GM19455 (cell line): Measurements from ENCODE around the gene CPLX1.

Experiments used
- ATAC-seq: cut with Tn5 transposase; IDR thresholded peaks from one replicate; pipeline ENCODE4 v1.9.1; 2021; ENCODE audit not compliant: unreplicated experiment

Gene CPLX1

DNA sequence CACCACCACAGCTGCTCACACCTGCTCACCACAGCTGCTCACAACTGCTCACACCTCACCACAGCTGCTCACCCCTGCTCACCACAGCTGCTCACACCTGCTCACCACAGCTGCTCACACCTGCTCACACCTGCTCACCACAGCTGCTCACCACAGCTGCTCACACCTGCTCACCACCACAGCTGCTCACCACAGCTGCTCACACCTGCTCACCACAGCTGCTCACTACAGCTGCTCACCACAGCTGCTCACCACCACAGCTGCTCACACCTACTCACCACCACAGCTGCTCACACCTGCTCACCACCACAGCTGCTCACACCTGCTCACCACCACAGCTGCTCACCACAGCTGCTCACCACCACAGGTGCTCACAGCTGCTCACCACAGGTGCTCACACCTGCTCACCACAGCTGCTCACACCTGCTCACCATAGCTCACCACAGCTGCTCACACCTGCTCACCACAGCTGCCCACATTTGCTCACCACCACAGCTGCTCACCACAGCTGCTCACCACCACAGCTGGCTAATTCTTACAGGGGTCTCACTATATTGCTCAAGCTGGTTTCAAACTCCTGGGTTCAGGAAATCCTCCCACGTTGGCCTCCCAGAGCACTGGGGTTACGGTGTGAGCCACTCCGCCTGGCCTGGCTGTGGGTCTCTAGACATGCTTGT is 30.4 kb upstream of the CPLX1 start:
- no peak for ATAC-seq

DNA sequence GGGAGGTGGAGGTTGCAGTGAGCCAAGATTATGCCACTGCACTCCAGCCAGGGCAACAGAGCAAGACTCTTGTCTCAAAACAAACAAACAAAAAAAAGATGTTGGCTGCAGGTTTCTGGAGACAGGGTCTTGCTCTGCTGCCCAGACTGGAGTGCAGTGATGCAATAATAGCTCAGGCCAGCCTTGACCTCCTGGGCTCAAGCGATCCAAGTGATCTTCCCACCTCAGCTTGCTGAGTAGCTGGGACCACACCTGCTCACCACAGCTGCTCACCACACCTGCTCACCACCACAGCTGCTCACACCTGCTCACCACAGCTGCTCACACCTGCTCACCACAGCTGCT is 29.9 kb upstream of the CPLX1 start:
- no peak for ATAC-seq

DNA sequence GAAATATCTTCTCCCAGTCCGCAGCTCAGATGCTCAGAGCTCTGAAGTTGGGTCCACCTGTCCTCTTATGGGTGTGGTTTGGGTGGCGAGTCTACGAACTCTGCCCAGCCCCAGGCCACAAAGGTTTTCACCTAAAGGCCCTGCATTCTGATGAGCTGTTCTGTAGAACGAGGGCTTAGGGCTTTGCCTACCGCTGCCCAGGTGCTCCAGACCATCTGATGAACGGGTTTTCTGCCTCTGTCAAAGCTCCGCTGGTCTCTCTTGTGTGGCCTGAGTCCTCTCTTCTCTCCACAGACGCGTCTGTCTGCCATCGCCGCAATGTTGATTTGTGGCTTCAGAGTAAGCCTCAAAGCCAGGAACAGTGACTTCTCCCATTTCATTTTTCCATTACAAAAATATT is 28.4 kb upstream of the CPLX1 start:
- ATAC-seq = no peak

DNA sequence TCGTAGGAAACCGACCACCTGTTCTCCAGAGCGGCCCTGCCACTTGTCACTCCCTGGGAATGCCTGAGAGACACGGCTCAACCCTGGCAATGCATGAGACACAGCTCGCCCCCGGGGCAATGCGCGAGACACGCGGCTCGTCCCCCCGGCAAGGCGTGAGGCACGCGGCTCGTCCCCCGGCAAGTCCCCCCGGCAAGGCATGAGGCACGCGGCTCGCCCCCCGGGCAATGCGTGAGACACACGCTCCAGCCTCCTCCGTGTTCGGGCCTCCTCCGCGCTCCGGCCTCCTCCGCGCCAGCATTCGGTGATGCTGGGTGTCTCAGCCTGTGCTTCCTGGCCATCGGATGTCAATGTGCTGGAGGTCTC is 27.5 kb upstream of the CPLX1 start:
- no peak for ATAC-seq

DNA sequence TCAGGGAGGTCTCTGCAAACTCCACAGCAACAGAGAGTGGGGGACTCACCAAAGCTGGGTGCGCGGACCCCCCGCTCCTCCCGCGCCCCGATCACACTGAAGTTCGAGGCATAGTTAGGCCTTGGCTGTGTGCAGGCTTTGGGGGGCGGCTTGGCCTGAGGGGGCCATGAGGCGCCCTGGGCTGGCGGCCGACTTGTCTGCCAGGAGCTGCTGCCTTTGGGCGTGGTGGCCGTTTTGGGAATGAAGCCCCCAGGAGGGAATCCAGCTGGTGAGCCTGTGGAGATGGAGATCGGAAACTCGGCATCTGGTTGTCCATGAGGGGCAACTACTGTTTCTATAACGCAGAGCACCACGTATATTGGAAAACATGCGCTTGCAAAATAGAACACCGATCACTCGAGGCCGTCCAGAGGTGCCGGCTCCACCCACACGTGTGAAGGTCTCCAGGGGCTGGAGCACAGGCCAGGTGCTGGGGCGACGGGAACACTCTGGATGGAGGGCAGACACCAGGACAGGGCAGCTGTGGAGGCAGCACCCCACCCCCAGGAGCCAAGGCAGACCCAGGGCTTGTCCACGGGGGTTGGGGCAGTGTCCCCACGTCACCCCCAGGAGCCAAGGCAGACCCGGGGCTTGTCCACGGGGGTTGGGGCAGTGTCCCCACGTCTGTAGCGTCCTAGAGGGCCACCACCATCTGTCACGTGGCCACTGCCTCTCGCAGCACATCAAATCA is 25.9 kb upstream of the CPLX1 start:
- no peak for ATAC-seq

DNA sequence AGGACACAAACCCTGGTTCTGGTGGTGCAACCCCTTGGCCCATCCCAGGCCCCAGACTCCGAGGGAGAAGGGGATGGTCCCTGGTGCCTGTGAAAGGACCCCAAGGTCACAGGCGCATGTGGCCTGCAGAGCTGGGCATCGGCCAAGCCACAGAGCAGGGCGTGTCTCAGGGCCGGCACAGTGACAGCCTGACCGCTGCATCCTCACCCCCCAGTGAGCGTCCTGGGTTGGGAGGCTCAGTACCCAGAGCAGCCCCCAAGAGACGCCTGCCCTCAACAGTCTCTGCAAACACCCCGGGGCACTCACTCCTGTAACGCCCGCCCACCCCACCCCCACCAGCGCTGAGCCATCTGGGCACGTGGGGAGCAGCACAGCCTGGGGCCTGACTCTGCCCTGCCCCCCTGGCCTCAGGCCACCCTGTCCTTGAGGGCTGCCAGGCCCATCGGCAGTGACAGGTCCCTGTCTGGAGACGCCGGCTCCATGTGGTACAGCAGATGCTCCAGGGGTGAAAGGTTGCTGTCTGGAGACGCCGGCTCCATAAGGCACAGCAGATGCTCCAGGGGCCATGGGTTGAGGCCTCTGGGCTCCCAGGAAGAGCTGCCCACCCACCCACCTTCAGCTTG is 24.5 kb upstream of the CPLX1 start:
- ATAC-seq = no peak

DNA sequence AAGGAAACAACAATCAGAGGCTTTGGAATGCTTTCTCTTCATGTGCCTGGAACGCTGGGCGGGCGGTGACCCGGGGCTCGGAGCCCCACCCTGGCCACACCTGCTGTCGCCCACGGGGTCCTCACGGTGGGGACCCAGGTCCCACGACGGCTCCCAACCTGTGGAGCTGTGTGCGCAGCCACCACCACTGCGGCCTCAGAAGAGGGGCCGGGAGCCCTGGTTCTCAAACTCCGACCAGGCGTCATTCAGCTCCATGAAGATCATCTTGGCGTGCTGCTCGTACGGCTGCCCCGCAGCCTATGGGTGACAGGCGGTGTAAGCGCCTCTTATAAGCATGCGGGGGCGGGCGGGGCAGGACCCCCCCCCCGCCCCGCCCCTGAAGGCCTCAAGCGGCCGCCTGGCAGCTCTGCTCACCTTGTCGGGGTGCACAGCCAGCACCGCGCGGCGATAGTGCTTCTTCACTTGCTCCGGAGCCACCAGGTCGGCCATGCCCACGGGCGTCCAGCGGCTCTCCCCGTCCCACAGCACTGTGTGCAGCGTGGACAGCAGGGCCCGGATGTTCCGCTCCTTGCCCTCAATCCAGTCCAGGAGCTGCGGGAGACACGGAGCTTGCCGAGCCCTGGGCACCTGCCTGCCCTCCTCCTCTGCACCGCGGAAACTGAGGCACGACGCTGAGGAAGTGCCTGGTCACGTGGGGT is 23.7 kb upstream of the CPLX1 start:
- ATAC-seq = no peak

DNA sequence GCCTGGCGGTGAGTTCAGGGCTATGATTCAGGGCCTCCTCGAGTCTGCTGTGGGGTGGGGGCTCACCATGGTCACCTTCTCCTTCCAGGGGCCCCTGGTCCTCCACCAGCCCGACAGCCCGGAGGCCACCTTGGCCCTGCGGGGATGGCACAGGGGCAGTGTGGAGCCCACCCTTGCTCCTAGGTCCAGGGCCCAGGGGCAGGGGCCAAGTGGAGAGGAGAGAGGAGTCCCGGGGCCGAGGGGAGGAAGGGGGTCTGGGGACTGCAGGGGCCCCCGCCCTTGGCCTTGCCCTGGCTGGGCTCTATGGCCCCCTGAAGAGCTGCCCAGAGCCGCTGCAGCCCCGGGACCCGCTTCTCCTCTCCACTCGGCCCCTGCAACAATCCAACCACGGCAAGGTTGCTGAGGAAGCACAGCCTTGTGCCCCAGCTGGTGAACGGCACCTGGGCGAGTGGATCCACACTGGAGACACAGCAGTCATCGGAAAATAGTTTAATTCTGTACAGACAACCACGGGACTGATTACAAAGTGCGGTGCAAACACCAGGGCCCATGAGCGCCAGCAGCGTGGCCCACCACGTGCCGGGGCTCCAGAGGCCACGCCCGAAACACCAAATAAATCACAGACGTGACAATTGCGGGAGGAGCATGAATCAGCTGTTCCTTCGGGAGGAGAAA is 23.0 kb upstream of the CPLX1 start:
- no peak for ATAC-seq

DNA sequence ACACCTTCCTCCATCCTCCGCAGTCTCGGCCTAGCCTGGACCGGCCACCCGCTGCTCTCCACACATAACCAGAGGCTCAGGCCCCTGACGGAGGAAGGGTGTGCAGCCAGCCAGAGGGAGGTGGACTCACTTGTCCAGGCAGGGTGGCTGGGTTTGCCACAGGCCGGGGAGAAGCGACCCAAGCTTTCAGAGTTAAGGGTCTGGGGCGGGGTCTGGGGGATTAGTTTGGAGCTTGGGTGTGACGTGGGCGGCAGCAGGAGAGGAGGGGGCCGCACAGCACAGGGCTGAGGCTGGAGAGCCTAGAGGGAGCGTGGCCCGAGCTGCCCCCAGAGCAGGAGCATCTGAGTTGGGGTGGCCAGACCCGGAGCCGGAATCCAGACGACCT is 22.4 kb upstream of the CPLX1 start:
- ATAC-seq = no peak

DNA sequence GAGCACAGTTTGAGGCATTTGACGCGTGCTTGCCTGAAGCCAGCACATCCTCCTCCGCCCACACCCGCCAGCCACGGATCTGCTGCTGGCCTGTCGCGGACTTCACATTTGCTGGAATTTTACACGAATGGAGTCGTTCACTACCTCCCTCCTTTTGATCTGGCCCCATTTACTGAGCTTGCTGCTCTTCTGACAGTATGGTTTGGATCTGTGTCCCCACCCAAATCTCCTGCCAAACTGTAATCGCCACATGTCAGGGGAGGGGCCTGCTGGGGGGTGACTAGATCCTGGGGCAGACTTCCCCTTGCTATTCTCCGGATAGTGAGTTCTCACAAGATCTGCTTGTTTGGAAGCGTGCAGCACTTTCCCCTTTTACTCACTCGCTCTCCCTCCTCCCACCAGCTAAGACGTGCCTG is 19.9 kb upstream of the CPLX1 start:
- no peak for ATAC-seq

DNA sequence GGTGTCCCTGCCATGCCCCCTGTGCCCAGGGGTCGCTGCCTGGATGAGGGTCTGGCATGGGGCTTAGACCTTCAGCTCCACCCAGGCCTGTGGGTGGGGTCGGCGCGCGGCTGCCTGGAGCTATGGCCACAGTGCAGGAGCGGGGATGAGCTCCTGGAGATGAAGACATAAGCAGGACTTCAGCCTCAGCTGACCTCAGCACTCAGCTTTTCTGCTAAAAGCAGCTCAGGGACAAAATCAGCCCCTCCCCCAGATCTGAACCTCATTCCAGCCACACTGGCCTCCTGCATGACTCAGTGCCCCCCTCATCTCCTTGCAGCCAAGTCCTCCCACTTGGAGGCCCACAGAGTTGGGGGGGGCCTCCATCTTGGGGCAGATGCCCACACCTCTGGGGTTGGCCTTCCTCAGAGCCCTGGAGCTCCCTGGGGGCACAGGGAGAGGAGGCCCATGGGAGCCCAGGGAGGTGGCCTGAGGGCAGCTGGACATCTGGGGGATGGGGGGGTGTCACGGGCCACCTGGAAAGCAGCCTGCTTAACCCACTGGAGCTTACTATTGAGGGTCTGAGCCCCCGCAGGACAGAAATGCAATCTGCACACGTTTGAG is 19.4 kb upstream of the CPLX1 start:
- no peak for ATAC-seq

DNA sequence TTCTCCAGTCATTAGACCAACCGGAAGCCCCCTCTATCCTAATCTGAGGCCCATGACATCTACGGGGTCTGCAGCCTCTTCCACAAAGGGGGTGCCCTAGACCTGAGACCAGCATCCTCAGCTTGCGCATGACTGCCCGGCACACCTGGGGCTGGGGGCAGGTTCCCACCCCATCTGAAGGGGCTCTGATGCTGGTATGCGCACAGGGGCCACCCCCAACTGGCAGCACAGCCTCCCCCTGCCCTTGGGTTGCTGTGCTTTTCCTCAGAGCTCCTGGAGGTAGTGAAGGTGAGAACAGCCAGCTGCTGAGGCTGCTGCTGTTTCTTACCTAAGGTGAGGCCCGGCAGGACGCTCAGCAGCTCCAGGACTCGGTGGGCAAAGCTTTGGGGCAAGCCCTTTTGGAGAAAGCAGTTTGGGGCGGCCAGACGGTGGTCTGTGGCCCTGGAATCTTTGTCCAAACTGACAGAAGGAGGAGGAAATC is 18.9 kb upstream of the CPLX1 start:
- no peak for ATAC-seq

DNA sequence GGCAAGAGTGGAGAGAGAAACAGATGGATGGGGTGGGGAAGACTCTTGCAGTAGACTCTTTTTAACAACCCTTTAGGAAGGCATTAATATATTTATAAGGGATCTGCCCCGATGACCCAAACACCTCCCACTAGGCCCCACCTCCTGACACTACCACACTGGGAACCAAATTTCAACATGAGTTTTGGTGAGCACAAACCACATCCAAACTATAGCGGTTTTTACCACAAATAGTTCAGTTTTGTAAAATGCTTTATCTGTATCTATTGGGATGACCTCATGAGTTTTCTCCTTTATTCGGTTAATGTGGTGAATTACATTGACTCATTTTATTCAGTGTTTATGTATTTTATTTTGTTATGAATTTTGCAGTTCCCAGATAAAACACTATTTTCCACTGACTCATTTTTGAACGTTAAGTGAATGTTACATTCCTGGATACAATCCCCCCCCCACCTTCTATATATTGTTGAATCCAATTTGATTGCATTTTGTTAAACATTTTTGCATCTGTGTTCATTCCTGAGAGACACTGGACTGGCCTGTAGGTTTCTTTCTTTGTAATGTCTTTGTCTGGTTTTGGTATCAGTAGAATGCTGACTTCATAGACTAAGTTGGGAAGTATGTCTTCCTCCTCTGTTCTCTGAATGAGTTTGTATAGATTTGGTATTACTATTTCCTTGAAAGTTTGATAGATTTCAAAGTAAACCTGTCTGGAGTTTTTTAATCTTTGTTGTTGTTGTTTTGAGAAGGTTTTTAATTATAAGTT is 13.9 kb upstream of the CPLX1 start:
- ATAC-seq = no peak

DNA sequence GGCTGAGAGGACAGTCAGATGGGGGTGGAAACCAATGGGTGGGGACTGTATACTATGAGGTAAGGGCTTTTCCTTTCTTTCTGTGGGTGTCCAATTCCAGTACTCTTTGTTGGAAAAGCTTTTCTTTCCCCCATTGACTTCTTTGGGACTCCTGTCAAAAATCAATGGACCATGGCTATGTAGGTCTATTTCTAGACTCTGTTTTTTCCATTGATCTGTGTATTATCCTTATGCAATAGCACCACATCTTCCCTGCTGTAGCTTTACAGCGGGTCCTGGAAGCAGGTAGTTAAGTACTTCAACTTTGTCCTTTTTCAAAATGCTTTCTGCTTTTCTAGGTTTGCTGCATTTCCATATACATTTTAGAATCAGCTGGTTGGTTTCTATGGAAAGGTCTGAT is 11.8 kb upstream of the CPLX1 start:
- ATAC-seq = no peak

DNA sequence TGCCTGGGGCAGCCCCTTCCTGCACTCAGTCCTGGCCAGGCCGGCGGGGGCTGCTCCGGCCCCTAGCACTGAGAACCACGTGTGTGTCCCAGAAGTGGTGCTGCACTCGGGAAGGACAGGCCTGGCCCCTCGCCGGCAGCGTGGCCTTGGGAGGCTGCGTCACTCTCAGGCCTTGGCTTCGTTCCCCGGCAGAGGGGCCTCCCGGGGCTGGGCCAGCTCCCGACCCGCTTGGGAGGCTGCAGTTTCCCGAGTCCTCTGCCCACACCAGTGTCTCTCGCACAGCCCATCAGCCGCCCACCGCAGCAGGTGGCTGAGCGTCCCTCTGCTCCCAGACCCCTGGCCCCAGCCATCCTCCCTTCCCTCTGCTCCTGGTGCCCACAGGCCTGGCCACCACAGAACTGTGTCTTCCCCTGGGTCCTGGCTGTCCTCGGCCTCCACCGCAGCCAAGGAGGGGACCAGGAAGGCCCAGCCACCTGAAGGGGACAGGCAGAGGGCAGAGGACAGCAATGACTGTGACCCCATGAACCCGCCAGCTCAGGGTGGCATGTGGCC is 10.9 kb upstream of the CPLX1 start:
- ATAC-seq = no peak

DNA sequence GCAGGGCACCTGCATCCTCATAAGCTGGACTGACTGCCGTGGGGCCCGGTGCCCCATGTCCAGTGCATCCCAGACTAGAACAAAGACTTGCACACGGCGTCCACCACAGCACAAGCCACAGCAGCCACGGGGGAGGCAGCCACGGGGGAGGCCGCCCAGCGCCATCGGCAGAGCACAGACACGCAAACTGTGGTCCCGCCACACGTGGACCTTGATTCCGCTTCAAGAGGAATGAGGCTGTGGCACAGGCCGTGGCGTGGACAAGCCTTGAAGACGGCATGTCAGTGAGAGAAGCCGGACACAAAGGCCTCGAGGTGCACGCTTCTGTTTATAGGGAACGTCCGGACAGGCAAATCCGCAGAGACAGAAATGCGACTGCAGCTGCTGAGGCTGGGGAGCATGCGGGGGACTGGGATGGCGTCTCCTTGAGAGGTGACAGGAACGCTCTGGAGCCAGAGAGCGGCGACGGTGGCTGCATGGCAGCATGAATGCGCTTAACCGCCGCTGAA is 10.1 kb upstream of the CPLX1 start:
- ATAC-seq = no peak

DNA sequence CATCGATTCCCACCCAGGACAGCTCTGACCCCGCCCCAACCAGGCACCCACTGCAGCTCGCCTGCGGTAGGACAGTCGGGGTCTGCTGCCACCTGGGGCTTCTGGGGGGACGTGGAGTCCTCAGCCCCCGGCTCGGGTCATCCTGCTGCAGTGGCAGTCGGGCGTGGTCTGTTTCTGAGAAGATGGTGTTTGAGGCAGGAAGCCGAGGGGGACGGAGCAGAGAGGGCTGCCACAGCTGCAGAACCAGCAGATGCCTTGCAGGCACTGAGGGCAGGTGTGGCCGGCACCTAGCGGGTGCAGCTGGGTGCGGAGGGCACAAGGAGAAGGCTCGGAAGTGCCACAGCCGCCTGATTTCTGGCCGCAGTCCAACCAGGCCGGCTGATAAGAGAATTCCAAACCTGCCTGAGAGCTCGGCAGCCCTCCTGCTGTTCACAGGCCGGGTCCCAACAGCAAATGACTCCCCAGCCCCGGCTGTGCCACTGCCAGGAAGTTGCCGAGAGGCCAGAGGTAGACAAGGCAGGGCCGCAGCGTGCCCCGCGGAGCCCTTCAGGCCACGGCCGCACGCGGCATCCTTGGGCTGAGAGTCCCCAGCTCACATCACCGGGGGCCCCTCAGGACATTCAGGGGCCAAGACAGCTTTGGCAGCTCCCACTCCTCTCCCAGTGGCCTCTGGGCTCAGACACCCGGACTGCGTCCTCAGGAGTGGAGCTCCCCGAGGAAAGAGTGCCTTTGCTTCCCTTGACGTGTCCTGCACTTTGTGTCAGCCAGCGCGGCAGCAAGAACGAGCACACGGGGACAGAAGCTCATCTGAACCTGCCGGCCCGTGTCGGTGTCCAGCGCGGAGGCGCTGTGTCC is 9.4 kb upstream of the CPLX1 start:
- no peak for ATAC-seq

DNA sequence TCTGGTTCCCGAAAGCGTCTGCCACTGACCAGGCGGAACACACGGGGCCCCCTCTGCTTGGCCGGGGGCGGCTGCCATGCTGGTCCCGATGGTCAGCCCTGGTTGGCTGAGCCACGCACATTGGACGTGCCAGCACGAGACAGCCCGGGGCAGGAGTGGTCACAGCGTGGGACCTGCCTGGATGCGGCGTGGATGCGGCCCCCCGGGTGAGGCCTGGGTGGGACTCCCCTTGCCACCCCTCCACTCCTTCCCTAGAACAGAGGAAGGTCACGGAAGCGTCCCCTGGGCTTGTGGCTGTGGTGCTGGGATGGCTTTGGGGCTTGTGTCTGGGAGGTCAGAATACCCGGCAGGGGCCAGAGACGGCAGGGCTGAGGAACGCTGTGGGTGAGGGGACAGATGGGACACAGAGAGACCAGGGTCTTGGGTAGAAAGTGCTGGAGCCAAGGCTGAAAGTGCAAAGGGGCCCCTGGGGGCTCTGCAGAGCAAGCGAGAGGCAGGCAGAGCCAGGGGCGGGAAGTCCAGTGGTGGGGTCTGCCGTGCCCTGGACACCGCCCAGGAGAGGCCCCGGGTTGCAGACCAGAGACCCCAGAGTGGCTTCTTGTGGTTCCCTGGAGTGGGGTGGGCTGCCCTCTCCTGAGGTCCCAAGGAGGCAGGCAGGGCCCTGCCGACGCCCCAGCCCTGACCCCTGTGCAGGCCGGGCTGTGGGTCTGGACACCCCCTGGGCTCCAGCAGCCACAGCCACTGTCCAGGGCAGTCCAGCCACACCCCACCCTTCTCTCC is 8.6 kb upstream of the CPLX1 start:
- ATAC-seq = no peak
